ENCODE measurements around the gene HSPA12B. TPM values are rescaled to one million over a fixed set of nuclear protein-coding genes. Genes with fewer than 3 reads are reported as not detected.

The HSPA12B gene
- total RNA-seq, 1 donor: 0.18 TPM

GRCh38 chr20:3728876-3729275, 3.6 kb upstream of the HSPA12B start:
- H3K4me3 ChIP-seq (ENCODE audit: low read depth, low read length): no peak overlapping the region
- no peak for DNase-seq (ENCODE audit: low read depth)
- TF ChIP-seq, protein P1, sequence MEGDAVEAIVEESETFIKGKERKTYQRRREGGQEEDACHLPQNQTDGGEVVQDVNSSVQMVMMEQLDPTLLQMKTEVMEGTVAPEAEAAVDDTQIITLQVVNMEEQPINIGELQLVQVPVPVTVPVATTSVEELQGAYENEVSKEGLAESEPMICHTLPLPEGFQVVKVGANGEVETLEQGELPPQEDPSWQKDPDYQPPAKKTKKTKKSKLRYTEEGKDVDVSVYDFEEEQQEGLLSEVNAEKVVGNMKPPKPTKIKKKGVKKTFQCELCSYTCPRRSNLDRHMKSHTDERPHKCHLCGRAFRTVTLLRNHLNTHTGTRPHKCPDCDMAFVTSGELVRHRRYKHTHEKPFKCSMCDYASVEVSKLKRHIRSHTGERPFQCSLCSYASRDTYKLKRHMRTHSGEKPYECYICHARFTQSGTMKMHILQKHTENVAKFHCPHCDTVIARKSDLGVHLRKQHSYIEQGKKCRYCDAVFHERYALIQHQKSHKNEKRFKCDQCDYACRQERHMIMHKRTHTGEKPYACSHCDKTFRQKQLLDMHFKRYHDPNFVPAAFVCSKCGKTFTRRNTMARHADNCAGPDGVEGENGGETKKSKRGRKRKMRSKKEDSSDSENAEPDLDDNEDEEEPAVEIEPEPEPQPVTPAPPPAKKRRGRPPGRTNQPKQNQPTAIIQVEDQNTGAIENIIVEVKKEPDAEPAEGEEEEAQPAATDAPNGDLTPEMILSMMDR (IDR thresholded peaks at IDR 0.05; ENCODE audit: insufficient read depth, low read length): no peak

- no peak for DNase-seq (ENCODE audit: low read depth)
- TF ChIP-seq, protein P1 (IDR thresholded peaks at IDR 0.05; ENCODE audit: insufficient read depth, low read length): no peak
- no peak overlapping the region for H3K4me3 ChIP-seq (ENCODE audit: low read depth, low read length)
Observed at GRCh38 chr20:3729378-3729777, 3.1 kb upstream of the HSPA12B start.

GRCh38 chr20:3729811-3730540, 2.5 kb upstream of the HSPA12B start:
- DNase-seq (ENCODE audit: low read depth): no peak
- TF ChIP-seq, protein P1 (IDR thresholded peaks at IDR 0.05; ENCODE audit: insufficient read depth, low read length): no peak
- no peak overlapping the region for H3K4me3 ChIP-seq (ENCODE audit: low read depth, low read length)

- no peak for DNase-seq (ENCODE audit: low read depth)
- no peak overlapping the region for H3K4me3 ChIP-seq (ENCODE audit: low read depth, low read length)
- TF ChIP-seq, protein P1 (IDR thresholded peaks at IDR 0.05; ENCODE audit: insufficient read depth, low read length): no peak
Observed at GRCh38 chr20:3730803-3731672, 1.4 kb upstream of the HSPA12B start.

DNA sequence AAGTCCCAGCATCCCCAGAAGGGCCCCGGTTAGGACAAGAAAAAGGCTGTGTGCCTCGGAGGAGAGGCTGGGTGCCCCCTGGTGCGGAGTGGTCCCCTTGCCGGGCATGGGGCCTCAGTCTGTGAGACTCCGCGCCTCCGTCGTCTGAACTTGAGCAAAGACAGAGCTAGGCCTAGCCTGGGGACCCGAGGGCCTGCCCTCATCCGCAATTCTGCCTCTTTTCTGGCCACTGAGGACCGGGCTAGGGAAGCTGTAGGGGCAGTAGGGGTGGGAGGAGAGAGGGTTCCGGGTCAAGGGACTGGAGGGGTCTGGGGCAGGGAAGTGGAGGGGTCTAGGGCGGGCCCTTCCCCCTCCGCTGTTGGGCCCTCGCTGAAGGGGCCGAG, 550 bp upstream of the HSPA12B start:
- H3K4me3 ChIP-seq (ENCODE audit: low read depth, low read length): no peak overlapping the region
- DNase-seq (ENCODE audit: low read depth): no peak
- TF ChIP-seq, protein P1 (IDR thresholded peaks at IDR 0.05; ENCODE audit: insufficient read depth, low read length): no peak

GRCh38 chr20:3733119-3733995, 872 bp downstream of the HSPA12B start:
- no peak overlapping the region for H3K4me3 ChIP-seq (ENCODE audit: low read depth, low read length)
- TF ChIP-seq, protein P1 (IDR thresholded peaks at IDR 0.05; ENCODE audit: insufficient read depth, low read length): no peak
- no peak for DNase-seq (ENCODE audit: low read depth)

All from fibroblast of the aortic adventitia (primary cell).